ENCODE data around the gene TPD52L1.

DNA sequence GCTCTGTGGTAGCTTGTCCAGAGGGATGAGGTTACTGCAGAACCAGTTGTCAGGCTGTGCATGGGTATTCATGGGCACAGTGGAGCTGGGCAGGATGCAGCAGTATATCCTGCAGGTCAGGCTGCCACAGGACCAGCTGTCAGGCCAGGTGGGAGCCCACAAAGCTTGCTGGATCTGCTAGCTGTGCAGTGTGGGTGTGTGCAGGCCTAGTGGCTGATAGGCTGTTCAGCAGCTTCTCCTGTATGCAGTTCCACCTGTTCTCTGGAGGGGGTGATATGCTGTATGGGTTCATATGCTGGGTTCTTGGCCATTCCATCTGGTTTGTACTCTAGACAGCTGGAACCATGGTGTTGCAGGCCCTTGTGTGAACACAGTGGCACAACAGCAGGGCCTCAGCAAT lies 40.6 kb upstream of the TPD52L1 start:
- TF ChIP-seq, protein P1, sequence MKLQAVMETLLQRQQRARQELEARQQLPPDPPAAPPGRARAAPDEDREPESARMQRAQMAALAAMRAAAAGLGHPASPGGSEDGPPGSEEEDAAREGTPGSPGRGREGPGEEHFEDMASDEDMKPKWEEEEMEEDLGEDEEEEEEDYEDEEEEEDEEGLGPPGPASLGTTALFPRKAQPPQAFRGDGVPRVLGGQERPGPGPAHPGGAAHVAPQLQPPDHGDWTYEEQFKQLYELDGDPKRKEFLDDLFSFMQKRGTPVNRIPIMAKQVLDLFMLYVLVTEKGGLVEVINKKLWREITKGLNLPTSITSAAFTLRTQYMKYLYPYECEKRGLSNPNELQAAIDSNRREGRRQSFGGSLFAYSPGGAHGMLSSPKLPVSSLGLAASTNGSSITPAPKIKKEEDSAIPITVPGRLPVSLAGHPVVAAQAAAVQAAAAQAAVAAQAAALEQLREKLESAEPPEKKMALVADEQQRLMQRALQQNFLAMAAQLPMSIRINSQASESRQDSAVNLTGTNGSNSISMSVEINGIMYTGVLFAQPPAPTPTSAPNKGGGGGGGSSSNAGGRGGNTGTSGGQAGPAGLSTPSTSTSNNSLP (IDR thresholded peaks at IDR 0.05; ENCODE audit: low read depth, low read length), result no peak
- TF ChIP-seq ZNF670 (CRISPR knock-in tag; IDR thresholded peaks at IDR 0.05; ENCODE audit: borderline replicate concordance), result no peak
- TF ChIP-seq HNRNPL (IDR thresholded peaks at IDR 0.05; ENCODE audit: low read depth, low read length), result no peak
- no peak for TF ChIP-seq ZC3H4 (CRISPR knock-in tag; IDR thresholded peaks at IDR 0.05; ENCODE audit: borderline replicate concordance)
- no peak for TF ChIP-seq ZNF274 (CRISPR knock-in tag; IDR thresholded peaks at IDR 0.05)
